HG03196 (cell line): Measurements from ENCODE around the gene CAMKMT.

Source experiments
- ATAC-seq: cut with Tn5 transposase; IDR thresholded peaks from one replicate; pipeline ENCODE4 v1.9.1; 2021; ENCODE audit not compliant: unreplicated experiment

Gene CAMKMT

DNA sequence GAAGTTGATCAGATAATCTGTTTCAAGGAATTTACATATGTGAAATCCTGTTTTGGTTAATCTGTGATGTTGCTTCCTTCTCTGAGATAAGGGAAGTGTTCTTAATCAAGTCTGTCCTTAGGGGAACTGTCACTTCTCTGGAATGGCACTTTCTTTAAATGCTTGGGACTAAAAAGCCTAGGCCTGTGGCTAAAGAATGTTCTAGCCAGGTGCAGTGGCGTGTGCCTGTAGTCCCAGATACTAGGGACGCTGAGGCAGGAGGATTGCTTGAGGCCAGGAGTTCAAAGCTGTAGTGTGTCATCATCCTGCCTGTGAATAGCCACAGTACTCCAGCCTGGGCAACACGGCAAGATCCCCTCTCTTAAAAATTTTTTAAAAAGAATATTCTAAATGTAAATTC, 362.2 kb downstream of the CAMKMT start:
- no peak for ATAC-seq

DNA sequence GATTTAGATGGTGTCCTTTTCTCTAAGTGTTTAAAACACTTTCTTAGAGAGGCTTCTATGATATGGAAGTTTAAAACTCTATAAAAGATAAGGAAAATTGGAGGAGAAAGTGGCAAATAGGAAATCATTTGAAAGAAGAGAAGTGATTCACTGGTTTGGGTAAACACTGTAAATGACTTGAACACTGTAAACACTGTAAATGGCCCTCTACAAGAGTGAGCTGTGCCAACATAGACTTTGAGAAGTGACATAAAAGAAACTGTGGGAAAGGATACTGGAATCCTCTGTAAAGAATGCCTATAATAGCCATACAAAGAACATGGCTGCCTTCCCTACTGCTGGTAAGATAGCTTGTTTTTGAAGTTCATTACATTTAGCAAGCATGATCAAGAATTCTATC, 368.8 kb downstream of the CAMKMT start:
- ATAC-seq, result no peak

DNA sequence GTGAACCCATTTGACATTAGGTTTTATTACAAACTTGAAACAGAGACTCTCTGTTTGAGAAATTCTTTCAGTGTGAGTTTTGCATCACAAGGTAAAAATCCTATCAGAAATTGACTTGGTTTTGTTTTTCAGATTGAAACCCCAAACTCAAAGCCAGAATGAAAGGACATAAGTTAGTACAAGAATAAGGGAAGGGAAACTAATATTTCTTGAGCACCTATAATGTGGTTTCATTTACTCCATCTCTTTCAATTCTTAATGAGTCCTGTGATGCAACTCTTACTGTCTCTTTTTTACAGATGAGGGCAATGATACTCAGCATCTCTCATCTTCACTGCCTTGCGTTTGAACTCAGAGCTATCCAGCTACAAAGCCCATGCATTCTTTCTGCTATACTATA, 369.8 kb downstream of the CAMKMT start:
- ATAC-seq, result peak; percentile 90

DNA sequence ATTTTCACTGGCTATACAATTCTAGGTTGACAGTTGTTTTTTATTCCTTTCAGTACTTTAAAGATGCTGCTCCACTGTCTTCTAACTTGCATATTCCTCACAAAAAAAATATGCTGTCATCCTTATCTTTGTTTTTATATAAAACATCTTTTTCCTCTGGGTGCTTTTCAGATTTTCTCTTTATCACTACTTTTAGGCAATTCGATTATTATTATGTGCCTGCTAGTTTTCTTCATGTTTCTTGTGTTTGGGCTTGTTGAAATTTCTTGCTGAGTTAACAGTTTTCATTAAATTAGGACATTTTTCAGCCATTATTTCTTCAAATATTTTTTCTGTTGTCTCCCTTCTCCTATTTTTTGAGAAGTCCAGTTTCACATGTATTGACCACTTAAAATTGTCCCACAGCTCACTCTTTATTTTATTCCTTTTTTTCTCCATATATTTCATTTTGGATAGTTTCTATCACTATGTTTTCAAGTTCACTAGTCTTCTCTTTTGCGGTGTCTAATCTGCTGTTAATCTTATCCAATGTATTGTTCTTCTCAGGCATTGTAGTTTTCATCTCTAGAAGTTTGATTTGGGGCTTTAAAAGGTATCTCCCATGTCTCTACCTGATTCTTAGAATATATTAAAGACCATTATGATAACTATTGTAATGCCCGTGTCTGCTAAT, 374.7 kb downstream of the CAMKMT start:
- no peak for ATAC-seq

DNA sequence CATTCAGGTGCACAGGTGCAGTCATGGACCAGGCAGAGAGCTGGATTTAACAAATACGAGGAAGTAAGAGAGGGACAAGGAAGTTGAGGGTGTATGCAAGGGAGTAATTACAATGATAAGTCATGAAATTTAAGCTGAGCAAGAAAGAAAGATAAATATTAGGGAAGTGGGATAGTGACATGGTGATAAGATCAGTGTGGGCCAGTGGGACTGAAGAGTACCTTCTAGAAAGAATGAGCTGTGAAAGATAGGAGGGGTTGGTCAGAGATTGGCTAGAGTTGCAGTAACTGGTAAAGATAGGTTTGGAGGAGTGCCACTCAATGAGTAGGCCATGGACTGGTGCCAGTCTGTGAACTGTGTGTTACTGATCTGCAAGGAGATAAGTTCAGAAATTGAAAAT, 378.9 kb downstream of the CAMKMT start:
- ATAC-seq, result no peak

DNA sequence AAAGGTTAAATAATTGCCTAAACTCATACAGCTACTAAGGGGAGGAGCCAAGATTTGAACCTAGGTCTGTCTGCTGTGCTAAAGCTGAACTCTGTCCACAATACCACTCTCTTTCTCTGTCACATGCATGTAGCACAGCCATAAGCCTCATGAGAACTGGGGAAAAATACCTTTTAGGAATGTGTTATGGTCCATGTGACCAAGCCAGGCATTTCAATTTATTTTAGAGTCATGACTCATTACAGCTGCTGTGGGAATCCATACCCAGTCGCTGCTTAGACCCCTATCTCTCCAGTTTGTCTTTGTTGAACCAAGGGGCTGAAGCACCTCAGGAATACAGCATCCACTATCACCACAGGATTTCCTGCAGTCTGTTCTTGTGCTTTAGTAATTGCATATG, 379.8 kb downstream of the CAMKMT start:
- ATAC-seq, result no peak

DNA sequence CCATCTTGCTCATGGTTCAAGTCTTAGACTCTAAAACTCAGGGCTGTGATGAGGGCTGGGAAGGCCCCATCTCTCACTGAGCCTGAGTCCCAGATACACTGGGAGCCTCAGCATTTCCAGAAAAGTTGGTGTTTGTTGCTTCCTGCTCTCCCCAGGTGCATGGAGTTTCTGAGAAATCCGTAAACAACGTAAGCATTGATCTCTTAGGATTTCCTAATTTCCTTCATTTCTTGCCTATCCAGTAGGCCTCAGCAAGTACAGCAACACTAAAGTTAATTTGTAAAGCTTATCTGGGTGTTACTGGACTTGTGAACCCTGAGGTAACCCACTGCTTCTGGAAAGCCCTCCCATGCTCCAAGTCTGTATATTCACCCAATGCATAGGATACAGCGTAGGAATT, 380.3 kb downstream of the CAMKMT start:
- no peak for ATAC-seq

DNA sequence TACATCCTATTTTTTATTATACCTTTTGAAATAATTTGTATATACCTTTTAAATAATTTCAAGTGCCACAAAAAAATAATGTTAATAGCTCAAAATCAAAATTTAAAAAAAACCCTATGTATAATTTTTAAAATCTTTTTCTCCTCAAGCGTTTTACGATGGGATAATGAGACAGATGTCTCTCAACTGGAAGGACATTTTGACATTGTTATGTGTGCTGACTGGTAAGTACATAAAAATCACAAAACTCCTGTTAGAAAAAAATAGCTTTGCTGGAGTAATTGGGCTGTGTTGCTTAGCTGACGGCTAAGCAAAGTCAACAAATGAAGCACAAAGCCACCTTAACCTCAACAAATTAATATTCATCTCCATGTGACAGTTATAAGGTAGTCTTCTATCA, 381.7 kb downstream of the CAMKMT start:
- ATAC-seq, result no peak

DNA sequence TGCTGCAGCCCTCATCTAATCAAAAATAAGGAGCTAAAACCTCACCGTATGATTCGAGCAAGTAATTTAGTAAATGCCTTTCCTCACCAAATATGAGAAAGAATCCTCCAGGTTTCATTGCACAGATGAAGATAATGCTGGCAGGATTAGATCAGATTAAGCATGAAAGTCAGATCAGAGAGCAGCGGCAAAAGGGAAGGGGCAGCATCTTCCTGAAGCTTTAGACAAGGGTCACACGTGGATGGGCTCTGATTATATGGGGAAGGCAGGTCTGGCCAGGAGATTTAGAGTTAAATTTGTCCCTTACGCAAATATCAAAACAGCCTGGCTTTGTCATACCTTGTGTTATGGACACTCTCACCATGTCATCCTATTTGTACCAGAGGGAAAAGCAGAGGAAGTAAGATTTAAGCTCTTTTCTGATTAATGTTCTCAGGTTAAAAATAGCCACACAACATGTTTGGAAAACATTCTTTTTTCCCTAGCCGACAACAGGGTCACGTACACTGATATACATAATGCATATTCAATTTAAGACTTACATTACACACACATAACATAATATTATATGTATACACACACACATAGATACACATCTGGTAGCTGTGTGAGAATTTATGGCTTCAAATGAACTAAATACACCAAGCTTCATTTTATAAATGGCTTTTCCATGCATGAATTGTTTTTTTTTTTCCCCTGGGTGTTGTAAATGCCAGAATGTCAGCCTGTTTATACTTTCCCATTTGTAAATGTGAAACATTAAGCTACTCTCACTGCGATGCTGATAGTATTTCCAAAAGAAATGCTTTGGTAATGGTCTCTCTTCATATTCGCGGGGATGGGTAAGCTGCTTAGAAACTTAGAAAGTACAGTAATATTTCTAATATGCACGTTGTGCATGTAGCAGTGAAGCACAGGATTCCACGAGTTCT, 383.5 kb downstream of the CAMKMT start:
- no peak for ATAC-seq

DNA sequence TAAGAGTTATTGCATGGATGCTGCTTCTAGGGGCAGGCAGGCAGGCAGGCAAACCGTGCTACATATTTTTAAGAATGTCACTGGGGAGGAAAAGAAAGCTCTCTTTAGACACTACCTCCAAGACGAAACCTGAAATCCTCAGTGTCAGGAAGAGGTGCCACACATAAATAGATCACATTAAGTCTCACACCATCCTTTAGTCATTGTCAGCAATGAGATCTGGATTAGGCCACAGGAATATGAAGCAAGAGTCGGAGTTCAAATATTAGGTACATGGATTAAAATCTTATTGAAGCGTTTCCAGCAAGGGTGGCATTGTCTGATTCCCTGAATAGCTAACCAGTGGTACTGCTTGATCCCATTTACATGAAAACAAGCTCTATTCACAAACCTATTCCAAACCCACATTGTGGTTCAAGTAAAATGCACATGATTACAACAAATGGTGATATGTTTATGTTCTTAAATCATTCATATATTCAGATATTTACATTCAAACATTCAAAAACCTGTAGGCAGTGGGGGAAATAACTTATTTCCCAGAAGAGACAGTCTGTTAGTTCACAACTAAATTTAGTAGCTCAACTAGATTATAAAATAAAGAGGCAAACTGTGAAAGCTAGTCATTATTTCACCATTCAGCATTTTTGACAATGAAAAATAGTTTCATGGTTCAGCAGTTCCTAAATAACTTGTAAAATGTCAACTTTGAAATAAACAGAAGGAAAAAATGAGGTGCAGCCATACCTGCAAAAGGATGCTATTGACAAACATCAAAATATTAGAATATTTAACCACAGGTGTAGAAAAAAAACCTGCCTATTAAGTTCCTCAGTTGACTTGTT, 384.4 kb downstream of the CAMKMT start:
- no peak for ATAC-seq

DNA sequence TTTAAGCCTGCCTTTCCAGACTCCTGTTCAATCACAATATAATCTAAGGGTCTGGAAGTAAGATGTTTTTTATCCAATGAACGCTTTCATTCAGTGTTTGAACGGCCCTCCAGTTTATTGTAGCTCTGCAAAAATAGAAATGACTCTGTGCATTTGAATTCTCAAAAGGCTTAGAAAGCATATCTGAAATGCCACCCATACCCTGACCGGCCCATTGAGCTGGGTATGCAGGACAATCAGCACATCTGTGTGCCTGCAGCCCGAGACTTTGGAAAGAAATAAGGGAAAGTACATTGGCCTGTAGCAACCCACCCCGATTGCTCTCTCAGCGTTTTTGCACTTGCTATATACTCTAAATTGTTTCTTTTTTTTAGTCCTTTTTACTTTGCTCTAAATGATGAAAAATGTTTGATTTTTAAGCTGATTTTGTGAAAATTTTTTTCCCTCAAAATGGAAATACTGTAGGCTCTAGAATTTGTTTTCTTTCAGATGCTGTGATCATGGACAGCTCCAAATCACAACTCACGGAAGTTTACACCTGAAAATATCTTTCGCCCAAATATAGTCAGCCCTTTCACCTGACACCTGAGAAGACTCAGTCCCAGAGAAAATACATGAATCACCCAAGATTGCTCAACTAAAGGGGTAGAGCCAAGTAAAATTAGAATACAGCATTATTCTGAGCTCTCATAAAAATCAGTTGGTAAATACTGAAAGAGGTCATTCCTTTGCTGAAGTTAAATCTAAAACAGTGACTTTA, 385.3 kb downstream of the CAMKMT start:
- ATAC-seq, result no peak

DNA sequence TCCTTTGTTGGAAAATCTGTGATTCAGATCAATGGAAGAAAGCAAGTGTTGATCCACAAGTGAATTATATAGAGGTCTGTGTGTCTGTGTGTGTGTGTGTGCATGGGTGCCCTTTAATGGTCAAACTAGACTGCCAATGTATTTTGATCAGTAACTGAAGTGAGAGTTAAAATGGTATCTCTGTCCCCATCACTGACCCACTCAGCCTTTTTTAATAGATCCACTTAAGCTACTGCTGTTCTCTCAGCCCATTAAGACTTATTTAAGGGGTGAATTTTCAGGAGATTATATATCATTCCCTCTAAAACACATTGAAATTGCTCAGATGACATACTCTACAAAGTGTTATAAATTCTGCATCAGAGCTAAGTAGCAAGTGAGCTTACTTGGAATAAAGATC, 386.0 kb downstream of the CAMKMT start:
- no peak for ATAC-seq

DNA sequence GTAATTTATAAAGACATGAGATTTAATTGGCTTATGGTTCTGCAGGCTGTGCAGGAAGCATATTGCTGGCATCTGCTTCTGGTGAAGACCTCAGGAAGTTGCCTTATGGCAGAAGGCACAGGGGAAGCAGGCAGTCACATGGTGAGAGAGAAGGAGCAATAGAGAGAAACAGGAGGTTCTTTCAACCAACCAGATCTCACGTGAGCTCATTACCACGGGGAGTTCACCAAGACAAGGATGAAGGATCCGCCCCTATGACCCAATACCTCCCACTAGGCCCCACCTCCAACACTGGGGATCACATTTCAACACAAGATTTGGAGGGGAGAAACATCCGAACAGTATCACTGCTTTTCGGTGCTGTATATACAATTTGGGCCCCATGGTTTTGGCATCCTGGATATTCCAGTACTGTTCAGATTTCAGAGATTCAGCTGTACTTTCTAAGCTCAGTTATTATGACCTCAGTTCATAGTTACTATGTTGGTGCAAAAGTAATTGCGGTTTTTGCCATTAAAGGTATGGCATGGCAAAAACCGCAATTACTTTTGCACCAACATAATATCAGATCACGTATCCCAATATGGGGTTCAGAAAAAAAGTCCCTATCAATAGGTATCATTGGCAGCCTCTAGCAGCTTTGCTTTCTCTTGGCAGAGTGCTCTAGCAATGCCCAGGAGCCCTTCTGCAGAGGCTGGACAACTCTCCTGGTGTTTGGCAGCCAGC, 390.2 kb downstream of the CAMKMT start:
- ATAC-seq, result no peak

DNA sequence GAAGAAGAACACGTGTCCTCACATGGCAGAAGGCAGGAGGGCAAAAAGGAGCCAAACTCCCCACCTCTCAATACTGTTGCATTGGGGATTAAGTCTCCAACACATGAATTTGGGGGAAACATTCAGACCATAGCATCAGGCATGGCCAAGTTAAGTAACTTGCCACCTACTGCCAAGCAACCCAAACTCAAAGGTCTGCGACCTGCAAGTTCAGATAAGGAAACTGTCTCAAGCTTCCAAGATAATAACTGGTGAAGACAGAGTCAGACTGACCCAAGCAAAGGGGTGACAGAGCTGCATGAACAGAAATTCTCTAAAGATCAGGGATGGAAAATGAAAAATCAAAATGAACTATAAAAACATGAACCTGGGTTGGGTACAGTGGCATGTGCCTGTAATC, 391.0 kb downstream of the CAMKMT start:
- ATAC-seq, result no peak

DNA sequence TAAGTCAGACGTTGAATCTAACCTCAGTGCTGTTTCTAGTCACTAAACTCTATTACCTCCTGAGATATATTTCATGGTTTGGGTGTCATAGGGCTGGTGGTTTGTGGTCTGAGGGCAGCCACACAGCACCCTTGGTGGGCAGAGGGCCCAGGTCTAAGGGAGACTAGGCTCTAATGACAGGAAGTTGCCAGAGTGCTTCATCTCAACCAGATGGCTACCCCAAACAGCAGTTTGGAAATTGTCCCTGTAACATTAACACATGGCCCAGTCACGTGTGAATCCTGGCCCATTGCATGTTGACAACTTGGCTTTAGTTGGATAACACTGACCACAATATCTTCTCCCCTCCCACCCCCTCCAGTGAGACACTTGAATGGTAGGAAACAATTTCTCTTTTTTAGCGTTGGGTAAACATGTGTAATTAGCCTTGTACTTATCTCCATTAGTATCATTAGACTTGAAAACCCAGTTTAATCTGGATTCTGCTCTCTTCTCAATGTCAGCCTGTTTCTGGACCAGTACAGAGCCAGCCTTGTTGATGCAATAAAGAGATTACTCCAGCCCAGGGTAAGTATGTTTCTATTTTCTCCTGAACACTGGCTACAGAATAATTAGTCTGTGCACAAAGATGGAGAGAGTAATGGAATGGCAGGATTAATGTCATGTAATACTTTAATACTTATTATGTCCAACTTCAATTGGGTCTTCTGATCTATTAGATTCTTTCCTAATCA, 392.0 kb downstream of the CAMKMT start:
- peak; percentile 94 for ATAC-seq

DNA sequence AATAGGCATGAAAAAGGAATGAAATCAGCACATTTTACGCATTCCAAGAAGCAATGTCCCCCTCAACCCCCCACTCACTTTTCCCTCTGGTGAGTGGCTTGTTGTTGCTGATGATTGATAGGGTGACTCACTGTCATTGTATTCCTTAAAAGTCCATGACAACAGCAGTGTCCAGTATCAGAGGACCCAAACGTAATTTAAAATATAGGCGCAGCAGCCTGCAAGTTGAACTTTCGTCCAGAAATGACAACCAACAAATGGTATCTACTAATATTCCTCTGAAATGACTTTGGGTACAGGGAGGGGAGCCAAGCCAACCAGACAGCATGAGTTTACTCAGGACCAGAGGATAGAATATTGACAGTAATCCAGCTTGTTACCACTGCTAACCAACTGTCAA, 396.8 kb downstream of the CAMKMT start:
- ATAC-seq, result no peak

DNA sequence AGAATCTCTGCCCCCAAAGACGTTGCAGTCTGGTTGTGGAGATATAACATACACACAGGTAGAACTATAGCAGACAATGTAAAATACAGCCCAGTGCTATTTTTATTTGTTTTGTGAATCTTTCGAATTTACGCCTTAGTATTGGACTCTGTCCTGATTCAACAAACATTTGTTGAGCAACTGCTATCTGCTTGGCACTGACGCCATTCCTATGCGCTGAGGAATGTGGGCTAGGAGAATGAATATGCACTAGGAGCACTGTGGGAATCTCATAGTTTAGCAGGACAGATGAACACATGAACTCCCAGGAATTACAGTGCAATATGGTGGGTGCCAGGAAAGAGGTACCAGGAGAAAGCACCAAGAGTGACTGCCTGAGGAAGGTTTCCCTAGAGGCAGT, 398.1 kb downstream of the CAMKMT start:
- no peak for ATAC-seq

DNA sequence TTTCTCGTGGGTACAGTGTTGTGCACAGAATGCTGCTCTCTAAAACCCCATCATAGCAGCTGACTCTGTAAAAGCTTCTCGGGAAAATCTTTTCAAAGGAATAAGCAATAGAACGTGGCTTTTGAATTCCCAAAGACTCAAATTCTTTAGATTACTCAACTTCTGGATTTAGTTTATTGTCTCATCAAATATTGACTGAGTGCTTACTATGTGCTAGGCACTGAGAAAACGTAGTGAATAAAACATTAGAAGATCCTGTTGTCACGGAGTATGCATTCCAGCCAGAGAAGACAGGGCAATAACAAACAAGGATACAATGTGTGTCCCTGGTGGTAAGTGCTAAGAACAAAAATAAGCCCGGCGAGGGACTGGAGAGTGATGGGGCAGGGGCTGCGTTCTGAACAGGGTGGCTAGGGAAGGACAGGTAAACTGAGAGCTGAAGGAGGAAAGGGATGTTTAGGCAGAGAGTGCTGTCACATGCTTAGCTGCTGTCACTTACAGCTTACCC, 401.6 kb downstream of the CAMKMT start:
- no peak for ATAC-seq

DNA sequence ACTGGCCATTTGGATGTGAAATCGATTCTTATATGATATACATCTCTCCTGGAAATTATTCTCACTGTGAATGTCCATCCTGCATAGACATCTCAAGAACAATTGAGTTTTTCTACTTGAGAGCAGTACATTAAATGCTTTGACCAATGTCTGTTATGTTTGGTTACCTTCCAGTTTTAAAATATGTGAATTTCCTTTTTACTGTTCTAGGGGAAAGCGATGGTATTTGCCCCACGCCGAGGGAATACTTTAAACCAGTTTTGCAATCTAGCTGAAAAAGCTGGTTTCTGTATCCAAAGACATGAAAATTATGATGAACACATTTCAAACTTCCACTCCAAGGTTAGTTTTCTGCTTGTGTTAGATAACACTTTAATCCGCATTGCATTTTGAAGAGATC, 404.5 kb downstream of the CAMKMT start:
- no peak for ATAC-seq
